AG04449 (cell line): ENCODE results near the gene MIR17HG.

Source experiments
- CTCF ChIA-PET: fragments of 350-600 bp; formaldehyde crosslinking; extraction: SDS; loops from one replicate; lab custom pipeline; 2021; ENCODE audit warnings: antibody characterized with exemption; lab: Yijun Ruan, JAX
- POLR2A ChIA-PET: fragments of 400-600, 350-600 bp; formaldehyde crosslinking; extraction: SDS; loops from one replicate; lab custom pipeline; 2020; ENCODE audit warnings: antibody characterized with exemption, inconsistent platforms; lab: Yijun Ruan, JAX
- DNase-seq: peaks from one replicate; pipeline ENCODE4 v3.0.0-alpha.2; 2010; ENCODE audit warnings: low read depth, low spot score
- H3K4me3 ChIP-seq: 2 replicates; pipeline ENCODE4 v1.5.1; 2011; ENCODE audit warnings: low read depth, mild to moderate bottlenecking, control low read depth, low read length
- CTCF ChIP-seq: IDR thresholded peaks from one replicate; pipeline ENCODE4 v1.5.1; 2011; ENCODE audit warnings: mild to moderate bottlenecking, moderate library complexity, low read length, control low read depth, inconsistent platforms; ENCODE audit not compliant: insufficient read depth; ENCODE audit errors: missing control alignments

The MIR17HG gene

GRCh38 chr13:91355099-91355825, 7.8 kb downstream of the MIR17HG start:
- CTCF ChIA-PET, result no interaction called here
- H3K4me3 ChIP-seq, result no peak overlapping the region
- no peak for TF ChIP-seq CTCF
- no peak for DNase-seq
- POLR2A ChIA-PET, result no interaction called here

DNA sequence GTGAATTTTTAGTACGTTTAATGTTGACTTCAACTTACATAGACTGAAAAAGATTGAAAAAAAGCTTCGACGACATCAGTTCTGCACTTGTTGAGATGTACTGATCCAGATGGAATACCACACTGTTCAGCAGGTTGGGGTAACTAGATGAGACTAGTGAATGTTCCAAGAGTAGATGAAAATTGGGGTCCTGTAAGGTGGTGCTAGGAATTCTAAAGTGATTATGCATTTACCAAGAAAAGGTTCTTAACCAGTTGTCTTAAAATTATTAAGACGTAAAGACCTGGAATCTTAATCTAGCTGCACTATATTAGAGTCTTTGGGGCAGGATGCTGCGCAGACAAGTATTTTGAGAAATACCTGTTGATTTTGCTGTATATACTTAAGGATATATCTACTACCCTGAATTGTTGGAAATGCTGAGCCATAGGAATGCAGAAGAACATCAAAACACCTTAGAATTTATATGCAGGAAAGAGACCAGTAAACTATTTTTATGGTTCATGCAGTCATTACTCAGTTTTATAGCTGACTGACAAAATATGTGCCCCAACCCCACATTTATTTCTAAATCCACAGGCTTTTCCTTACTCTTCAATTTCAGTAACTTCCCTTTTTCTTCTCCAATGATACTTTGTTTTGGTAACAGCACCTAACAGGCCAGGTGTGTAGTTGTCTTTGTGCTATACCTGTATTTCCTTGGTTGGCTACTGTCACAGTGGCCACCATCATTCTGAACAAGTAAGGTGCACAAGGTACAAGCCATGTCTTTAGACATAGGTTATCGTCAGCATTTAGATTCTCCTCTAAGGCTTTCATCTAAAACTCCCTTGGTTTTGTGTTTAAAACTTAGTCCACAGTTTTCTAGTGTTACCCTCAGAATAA, 8.6 kb downstream of the MIR17HG start:
- POLR2A ChIA-PET, result no interaction called here

DNA sequence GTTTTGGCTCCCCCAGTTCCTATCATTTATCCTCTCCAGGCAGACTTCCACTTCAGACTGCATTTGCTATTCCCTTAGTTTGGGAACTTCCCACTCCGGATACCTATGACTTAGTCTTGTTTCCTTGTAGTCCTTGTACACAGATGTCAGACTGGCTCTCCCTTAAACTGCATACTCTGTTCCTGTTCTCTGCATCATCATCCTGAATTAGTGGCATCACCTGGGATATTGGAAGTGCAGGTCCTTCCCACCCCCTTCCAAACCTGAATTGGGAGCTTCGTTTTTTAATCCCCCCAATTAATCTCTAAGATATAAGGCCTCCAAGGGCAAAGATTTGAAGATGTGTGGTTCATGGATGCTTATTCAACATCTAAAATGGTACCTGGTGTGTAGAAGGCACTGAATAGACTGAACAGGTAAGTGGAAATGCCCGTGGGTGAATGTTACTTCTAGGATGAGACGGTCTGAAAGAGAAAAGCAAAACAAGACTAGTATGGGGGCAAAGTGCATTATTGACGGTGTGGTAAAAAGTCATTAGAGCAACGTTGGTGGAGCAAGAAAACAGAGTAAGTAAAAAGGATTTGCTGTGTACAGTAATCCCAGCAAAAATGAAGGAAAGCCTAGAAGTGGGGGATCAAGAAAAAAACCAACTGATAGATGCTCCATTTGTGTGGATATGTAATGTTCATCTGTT, 9.6 kb downstream of the MIR17HG start:
- ChIA-PET CTCF (interaction anchor here (1.1 to 1.5 kb wide), 2 partner anchors 7 to 17 kb away, joined by 3 to 4 read pairs; no protein-coding TSS in a partner anchor), POLR2A (no interaction called here)
- TF ChIP-seq CTCF, result no peak
- DNase-seq, result no peak
- H3K4me3 ChIP-seq, result no peak overlapping the region

More for the DNA sequence above, 8.6 kb downstream of the MIR17HG start:
- no peak for TF ChIP-seq CTCF
- DNase-seq, result no peak
- H3K4me3 ChIP-seq, result no peak overlapping the region
- CTCF ChIA-PET, result no interaction called here

DNA sequence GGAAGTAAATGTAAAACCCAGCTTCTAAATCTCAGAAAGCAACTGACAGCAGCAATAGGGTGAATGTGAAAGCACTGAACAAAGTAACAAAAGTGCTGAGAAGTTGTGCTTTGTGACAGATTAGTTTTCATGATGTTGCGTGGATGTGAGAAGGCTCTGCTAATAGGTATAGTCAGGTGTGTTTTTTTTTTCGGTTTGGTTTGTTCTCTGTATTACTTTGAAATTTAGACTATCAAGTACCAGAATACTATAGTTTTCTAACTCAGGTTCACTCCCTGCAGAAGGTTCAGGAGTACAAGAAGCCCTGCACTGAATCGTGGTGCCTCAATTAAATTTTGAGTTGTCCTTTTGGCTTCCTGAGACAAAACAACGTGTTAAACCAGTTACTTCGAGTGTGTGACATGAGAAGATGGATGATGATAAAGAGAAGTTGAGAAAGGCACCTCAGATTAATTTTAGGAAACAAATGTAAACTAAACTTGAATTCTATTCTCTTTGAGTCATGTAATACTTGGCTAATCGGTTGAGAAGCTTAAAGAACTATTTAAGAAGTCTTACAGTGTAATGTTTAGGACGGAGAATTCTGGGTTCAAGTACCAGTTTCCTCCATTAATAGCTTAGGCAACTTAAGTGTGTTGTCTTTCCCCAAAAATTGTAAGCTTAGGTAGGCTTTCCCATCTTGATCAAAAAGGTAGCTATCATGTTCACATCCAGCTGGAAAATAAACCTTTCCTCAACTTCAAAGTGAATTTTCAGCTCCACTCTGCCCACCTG, 10.3 kb downstream of the MIR17HG start:
- CTCF ChIA-PET, result interaction anchor here (1.1 to 1.5 kb wide), 2 partner anchors 8 to 16 kb away, joined by 3 to 4 read pairs; no protein-coding TSS in a partner anchor

GRCh38 chr13:91358387-91358782, 10.9 kb downstream of the MIR17HG start:
- no peak overlapping the region for H3K4me3 ChIP-seq
- no peak for TF ChIP-seq CTCF
- DNase-seq, result no peak
- ChIA-PET POLR2A (no interaction called here), CTCF (interaction anchor here (1.1 kb wide), 1 partner anchor 9 kb away, joined by 4 read pairs; no protein-coding TSS in a partner anchor)

More for the DNA sequence above, 10.3 kb downstream of the MIR17HG start:
- no peak for DNase-seq
- POLR2A ChIA-PET, result no interaction called here
- TF ChIP-seq CTCF, result no peak
- no peak overlapping the region for H3K4me3 ChIP-seq
